CD1c-positive myeloid dendritic cell (primary cell): ENCODE results near the gene GAST.

Experiments
- DNase-seq: peaks from one replicate; pipeline ENCODE4 v3.0.0-alpha.2; 2016; ENCODE audit errors: extremely low spot score

The GAST gene

DNA sequence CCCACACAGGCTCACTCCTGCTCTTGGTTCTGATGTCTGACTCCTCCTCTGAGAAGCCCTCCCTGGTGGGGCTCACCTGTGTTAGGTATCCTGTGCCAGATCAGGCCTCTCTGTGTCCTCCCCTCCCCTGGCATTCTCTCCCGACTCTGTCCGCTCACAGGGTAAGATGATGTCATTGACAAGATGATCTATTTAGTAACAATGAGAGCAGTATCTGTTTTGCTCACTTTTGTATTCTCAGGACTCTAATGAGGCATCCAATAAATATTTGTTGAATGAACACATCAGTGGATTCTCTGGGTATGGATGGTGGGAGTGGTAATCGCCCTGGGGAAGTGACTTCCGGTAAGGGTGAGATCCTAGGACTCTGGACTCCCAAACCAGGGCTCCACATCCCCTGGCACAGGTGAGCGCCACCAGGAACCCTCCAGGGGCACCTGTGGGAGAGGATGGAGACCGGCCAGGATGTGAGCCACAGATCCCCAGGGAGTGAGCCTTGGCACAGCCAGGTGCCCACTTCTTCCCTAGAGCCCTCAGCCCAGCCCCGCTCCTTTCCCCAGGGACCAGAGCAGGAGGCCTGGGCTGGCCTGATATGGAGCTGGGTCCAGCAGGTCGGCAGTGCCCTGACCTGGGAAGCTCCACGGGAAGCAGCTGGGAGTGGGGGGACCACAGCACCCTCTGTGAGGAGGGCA lies 27.7 kb downstream of the GAST start:
- DNase-seq, result no peak

DNA sequence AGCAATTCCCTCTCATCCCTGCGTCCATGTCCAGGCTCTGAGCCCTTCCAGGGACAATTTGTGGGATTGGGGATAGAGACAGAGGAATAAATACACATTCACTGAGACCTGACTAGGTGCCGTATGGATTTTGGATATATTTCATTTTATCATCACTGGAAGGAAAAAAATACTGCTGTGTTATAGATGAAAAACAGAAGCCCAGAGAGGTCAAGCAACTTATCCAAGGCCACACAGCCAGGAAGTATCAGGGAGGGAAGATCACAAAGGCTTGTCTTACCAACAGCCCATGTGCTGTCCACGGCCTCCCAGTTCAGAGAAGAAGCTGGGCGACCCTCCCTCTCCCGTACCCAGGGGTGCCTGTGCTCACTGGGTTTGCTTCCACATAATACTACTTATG lies 28.4 kb downstream of the GAST start:
- DNase-seq, result no peak

DNA sequence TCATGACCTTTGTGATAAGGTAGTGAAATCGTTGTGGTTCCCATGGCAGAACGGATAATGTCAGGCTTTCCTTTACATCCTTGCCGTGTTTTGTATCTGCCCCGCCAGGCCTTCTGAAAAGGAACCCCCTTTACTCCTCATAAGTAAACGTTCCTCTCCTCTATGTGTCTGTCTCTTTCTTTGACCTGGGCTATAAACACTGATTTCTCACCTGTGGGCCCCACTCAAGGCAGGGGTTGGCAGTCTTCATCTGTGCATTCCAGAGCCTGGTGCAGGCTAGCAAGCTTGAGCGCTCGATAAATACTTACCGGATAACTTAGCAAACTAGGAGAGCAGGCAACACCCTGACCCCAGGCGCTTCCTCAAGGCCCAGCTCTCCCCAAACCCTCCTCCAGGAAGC lies 29.6 kb downstream of the GAST start:
- DNase-seq, result no peak

DNA sequence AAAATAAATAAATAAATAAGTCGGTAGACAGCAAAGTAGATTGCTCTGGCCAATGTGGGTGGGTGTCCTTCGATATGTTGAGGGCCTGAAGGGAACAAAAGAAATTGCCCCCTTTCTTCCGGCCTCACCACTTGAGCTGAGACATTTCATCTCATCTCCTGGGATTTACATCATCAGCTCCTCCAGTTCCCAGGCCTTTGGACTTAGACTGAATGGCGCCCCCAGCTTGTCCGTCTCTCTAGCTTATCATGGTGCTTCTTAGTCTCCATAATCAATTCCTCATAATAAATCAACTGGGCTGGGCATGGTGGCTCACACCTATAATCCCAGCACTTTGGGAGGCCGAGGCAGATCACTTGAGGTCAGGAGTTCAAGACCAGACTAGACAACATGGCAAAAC lies 36.1 kb downstream of the GAST start:
- DNase-seq, result no peak

DNA sequence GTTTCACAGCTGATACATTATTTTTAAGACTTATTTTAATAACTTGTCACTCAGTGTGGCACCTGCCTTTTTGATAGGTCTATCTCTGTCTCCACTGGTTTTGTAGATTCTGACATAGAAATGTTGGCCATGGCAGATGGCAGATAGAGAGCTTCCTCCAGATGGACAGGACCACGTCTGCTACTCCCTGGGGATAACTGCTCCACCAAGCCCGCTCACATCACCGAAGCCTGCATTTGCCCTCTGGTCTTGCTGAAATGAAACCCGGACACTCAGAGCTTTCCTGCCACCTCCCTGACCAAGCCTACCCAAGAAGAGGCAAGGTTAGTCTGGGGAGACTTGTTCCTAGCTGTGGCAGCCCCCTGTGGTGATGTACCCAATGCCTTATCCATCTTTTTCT lies 38.7 kb downstream of the GAST start:
- no peak for DNase-seq

DNA sequence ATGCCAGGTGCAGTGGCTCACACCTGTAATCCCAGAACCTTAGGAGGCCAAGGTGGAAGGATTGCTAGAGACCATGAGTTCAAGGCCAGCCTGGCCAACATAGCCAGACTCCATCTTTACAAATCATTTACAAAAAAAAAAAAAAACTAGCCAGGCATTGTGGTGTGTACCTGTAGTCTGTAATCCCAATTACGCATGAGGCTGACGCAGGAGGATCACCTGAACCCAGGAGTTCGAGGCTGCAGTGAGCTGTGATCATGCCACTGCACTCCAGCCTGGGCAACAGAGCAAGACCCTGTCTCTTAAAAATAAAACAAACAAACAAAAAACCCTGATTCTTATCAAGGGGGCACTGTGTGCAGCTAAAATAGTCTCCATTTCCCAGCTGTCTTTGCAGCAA lies 39.2 kb downstream of the GAST start:
- DNase-seq, result no peak

DNA sequence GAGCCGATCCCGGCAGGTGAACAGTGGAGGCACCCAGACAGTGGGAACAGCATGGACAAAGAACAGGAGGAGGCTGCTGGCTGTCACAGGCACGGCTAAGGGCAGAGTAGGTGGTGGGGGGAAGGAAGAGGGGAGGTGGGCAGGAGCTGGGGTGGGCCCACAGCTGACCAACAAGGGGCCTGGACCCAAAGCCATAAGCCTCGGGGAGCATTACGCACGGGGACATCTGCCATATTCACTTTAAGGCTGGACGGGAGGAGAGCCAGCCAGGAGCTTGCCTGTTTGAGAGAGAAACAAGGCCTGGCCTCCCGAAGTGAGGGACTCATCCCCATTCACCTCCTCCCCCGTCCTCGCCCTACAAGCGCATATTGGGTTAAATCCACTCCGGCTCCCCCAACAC lies 41.9 kb downstream of the GAST start:
- no peak for DNase-seq

DNA sequence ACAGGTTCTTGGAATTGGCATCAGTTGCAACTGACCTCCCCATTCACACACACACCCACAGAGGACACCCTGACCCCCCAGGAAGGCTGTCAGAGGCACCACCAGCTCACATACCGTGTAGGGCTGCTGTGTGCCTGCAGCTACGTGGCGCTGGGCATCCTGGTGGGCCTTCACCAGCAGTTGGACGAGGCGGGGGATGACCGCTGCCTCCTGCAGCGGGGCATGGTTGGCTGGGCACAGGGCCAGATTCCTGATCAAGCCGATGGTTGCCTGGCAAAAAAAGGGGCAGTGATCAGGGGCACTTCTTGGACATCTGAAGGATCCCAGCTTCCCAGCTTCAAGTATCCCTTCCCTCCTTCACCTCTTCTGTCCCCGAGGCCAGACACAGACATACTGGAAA lies 46.5 kb downstream of the GAST start:
- no peak for DNase-seq

DNA sequence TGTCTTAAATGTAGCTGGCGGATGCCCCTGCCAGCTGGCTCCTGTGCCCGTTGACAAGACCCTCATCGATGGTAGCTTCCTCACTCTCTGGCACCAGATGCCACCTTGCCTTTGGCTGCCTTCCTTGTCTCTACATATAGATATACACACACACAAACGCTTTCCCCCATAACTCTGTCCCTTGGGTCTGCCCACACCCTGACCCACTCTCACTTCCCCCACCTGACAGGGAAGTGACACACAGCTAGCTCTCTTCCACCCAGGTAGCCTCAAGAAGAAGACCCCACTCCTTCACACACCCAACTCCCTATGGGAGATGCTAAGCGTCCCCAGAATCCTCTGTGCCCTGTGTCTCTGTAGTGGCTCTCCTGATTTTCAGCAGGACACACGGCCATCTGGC lies 48.7 kb downstream of the GAST start:
- no peak for DNase-seq

DNA sequence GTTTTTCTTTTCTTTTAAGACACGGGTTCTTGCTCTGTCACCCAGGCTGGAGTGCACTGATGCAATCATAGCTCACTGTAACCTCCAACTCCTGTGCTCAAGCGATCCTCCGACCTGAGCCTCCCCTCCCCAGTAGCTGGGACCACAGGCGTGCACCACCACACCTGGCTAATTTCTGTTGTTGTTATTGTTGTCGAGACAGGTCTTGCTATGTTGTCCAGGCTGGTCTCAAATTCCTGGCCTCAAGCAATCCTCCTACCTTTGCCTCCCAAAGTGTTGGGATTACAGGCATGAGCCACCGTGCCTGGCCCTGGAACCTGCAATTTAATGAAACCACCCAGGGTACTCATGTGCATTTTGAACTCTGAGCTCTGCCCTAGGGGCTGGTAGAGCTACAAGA lies 50.3 kb downstream of the GAST start:
- no peak for DNase-seq

DNA sequence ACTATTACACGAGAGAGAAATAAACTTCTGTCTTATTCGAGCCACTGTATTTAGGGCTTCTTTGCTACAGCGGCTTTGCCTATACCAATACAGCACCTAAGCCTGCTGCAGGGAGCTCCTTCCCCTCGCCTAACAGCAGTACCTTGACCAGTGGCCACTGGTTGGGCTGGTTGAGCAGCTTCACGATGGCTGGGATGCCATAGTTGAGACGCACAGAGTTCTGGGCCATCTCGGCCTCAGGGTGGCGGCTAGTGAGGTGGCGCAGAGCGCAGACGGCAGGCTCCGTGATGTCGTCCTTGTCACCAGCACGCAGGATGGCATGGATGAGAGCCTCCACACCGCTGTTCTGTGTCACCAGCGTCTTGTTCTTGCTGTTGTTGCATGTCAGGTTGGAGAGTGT lies 50.7 kb downstream of the GAST start:
- no peak for DNase-seq

DNA sequence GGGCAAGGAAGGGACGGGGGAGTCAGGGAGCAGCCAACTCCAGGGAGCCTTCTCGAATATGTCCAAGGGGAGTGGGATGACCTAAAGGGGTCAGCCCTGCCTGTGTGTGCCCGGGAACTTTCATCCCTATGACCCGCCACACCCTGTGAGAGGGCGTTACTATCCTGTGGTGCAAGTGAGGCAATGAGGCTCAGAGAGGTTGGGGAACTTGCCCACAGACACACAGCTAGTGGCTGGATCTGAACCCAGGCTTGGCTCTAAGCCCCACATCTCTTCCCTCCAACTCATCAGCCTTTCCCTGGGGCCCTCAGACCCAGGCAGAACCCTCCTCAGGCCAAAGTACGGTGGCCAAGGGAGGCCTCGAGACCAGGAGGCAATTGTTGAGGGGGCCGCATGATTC lies 51.2 kb downstream of the GAST start:
- DNase-seq, result no peak
